Endothelial cell of umbilical vein (primary cell): ENCODE data around the gene KIAA0930. TPM values are rescaled to one million over a fixed set of nuclear protein-coding genes. Genes with fewer than 3 reads are reported as not detected.

Experiments used
- BruUV-seq: library from RNA; stranded (reverse); fragments of 400-500 nt; replicated peaks from 2 replicates; lab custom pipeline; 2021; lab: Mats Ljungman, UMichigan
- CTCF ChIA-PET: fragments of 300-600, 350-600 bp; sonication (Branson Sonifier 250); formaldehyde crosslinking; loops from one replicate; lab custom pipeline; 2021; ENCODE audit warnings: antibody characterized with exemption, inconsistent platforms; lab: Charles Lee
- POLR2A ChIA-PET: fragments of 300-600, 350-600 bp; sonication (Branson Sonifier 250); formaldehyde crosslinking; loops from one replicate; lab custom pipeline; 2021; ENCODE audit warnings: antibody characterized with exemption, inconsistent platforms; lab: Charles Lee
- DNase-seq: peaks from one replicate; pipeline ENCODE4 v3.0.0-alpha.2; 2011; ENCODE audit warnings: low read depth, low spot score
- FAIRE-seq: peaks from 2 replicates; lab custom pipeline; 2011; peaks lifted over from hg19 to GRCh38; lab: Jason Lieb, UNC
- H2AFZ ChIP-seq: 2 replicates; pipeline ENCODE4 v1.6.0; 2012; ENCODE audit warnings: low read depth, low read length, control low read depth, inconsistent platforms
- H3K27ac ChIP-seq: 2 replicates; pipeline ENCODE4 v1.5.1; 2011; ENCODE audit warnings: low read depth, mild to moderate bottlenecking, control low read depth, low read length, moderate library complexity; ENCODE audit not compliant: insufficient read depth
- H3K27me3 ChIP-seq, 2 experiments: 2 replicates each; pipeline versions ENCODE4 v1.6.0 to v1.6.1; 2011; ENCODE audit warnings: low read length in 2 of 2, mixed read lengths in 1 of 2; ENCODE audit not compliant: control insufficient read depth in 2 of 2, insufficient read depth in 2 of 2
- H3K36me3 ChIP-seq, 2 experiments: 2 replicates in 1 of 2; 3 replicates in 1 of 2; pipeline ENCODE4 v1.5.1; 2011; ENCODE audit warnings: low read length in 2 of 2, mild to moderate bottlenecking in 1 of 2, moderate library complexity in 1 of 2; ENCODE audit not compliant: control insufficient read depth in 2 of 2, insufficient read depth in 2 of 2; ENCODE audit errors: extremely low read depth in 1 of 2
- H3K4me1 ChIP-seq: 3 replicates; pipeline ENCODE4 v1.5.1; 2011; ENCODE audit warnings: mild to moderate bottlenecking, low read length; ENCODE audit not compliant: control insufficient read depth, insufficient read depth; ENCODE audit errors: extremely low read depth
- H3K4me2 ChIP-seq: 2 replicates; pipeline ENCODE4 v1.6.1; 2011; ENCODE audit warnings: low read length, control low read depth, mixed read lengths; ENCODE audit not compliant: insufficient read depth
- H3K4me3 ChIP-seq, 3 experiments: fragments of 200-600 bp in 1 of 3; sonication (generic), shearing (Covaris generic) in 1 of 3; replicated peaks in 1 of 3; 2 replicates each; pipeline ENCODE4 v1.5.1; 2011 to 2016; ENCODE audit warnings: control low read depth in 3 of 3, low read length in 3 of 3, mild to moderate bottlenecking in 2 of 3, inconsistent platforms in 1 of 3, low read depth in 1 of 3, moderate library complexity in 1 of 3; ENCODE audit not compliant: insufficient read depth in 1 of 3
- H3K79me2 ChIP-seq: 2 replicates; pipeline ENCODE4 v1.6.0; 2012; ENCODE audit warnings: low read length, inconsistent platforms; ENCODE audit not compliant: control insufficient read depth, insufficient read depth
- H3K9ac ChIP-seq: replicated peaks from 2 replicates; pipeline ENCODE3; 2011; ENCODE audit warnings: low read length, control low read depth; ENCODE audit not compliant: insufficient read depth; ENCODE audit errors: extremely low read depth
- H3K9me1 ChIP-seq: replicated peaks from 3 replicates; pipeline ENCODE4 v1.6.0; 2011; ENCODE audit warnings: mild to moderate bottlenecking, low read length; ENCODE audit not compliant: control insufficient read depth, insufficient read depth; ENCODE audit errors: extremely low read depth
- H3K9me3 ChIP-seq: replicated peaks from 2 replicates; pipeline ENCODE4 v1.5.1; 2012; ENCODE audit warnings: low read length, inconsistent platforms; ENCODE audit not compliant: control insufficient read depth, insufficient read depth
- H4K20me1 ChIP-seq: replicated peaks from 2 replicates; pipeline ENCODE3; 2011; ENCODE audit warnings: mild to moderate bottlenecking, low read length; ENCODE audit not compliant: control insufficient read depth, insufficient read depth; ENCODE audit errors: extremely low read depth
- CTCF ChIP-seq, 2 donors: IDR thresholded peaks; 1 replicate in 1 of 2; 2 replicates in 1 of 2; pipeline ENCODE4 v1.5.1; 2011; ENCODE audit warnings: low read length in 2 of 2, mild to moderate bottlenecking in 2 of 2, moderate library complexity in 2 of 2, control low read depth in 1 of 2, inconsistent platforms in 1 of 2, low read depth in 1 of 2; ENCODE audit not compliant: insufficient read depth in 1 of 2; ENCODE audit errors: extremely low read depth in 1 of 2
- EZH2 ChIP-seq: IDR thresholded peaks from 2 replicates; pipeline ENCODE4 v1.6.1; 2012; ENCODE audit warnings: borderline replicate concordance, low read depth, mild to moderate bottlenecking, moderate library complexity, low read length, inconsistent platforms; ENCODE audit not compliant: severe bottlenecking
- FOS ChIP-seq: IDR thresholded peaks from 2 replicates; pipeline ENCODE4 v1.6.1; 2011; ENCODE audit warnings: mild to moderate bottlenecking, low read length, moderate library complexity, borderline replicate concordance; ENCODE audit not compliant: insufficient read depth
- GATA2 ChIP-seq: IDR thresholded peaks from 2 replicates; pipeline ENCODE4 v1.7.0; 2011; ENCODE audit warnings: low read depth, mild to moderate bottlenecking, moderate library complexity, mixed read lengths, low read length; ENCODE audit not compliant: insufficient read length, insufficient read depth
- JUN ChIP-seq: IDR thresholded peaks from 2 replicates; pipeline ENCODE4 v1.6.1; 2011; ENCODE audit warnings: borderline replicate concordance, low read depth; ENCODE audit not compliant: insufficient read length, insufficient read depth
- MAX ChIP-seq: IDR thresholded peaks from 2 replicates; pipeline ENCODE4 v1.6.1; 2011; ENCODE audit not compliant: insufficient read depth, insufficient read length
- MYC ChIP-seq: IDR thresholded peaks from one replicate; pipeline ENCODE4 v1.6.1; 2011; ENCODE audit warnings: mild to moderate bottlenecking, low read depth, low read length
- POLR2A ChIP-seq: IDR thresholded peaks from 2 replicates; pipeline ENCODE4 v1.6.1; 2012; ENCODE audit warnings: low read depth, mild to moderate bottlenecking, control low read depth, low read length
- POLR2AphosphoS5 ChIP-seq: IDR thresholded peaks from 2 replicates; pipeline ENCODE4 v1.6.1; 2012; ENCODE audit warnings: low read depth, mild to moderate bottlenecking, control low read depth, low read length, moderate library complexity; ENCODE audit not compliant: insufficient read depth
- dilution Hi-C: fragments of 300-500 bp; cut with MboI; formaldehyde crosslinking; loops from one replicate; pipeline ENCODE4 v1.15.0; 2019; ENCODE audit warnings: low sequenced_read_pairs; ENCODE audit not compliant: extremely low pct_ligation_motif_present
- intact Hi-C: fragments of 100-400 bp; cut with micrococcal nuclease; formaldehyde crosslinking; loops from one replicate; pipeline ENCODE4 v1.10.0; 2022
- polyA plus RNA-seq, 4 experiments: library from polyadenylated mRNA; depleted of rRNA in 3 of 4; stranded (reverse) in 3 of 4; unstranded in 1 of 4; fragments of >200 nt; gene quantifications; 2 replicates each; pipeline versions ENCODE4 v1.2.1 to v1.2.3, GENCODE V29; 2011 to 2012; ENCODE audit warnings: missing spikeins in 1 of 4
- total RNA-seq: library from RNA; stranded (reverse); gene quantifications from 2 replicates; pipeline ENCODE4 v1.2.3, GENCODE V29; 2021

KIAA0930 gene
- total and polyA plus RNA-seq, 2 donors (not counting 3 experiments of a cell fraction or from before 2014, with no cell fraction given): 37.9 to 53.6 TPM

GRCh38 chr22:45210991-45211390 lies 29.7 kb downstream of the KIAA0930 start:
- Histone ChIP-seq H3K27ac (no peak overlapping the region), H3K9ac (no peak overlapping the region), H2AFZ (no peak overlapping the region), H3K9me3 (no peaks in the 10 kb centered on the region), H3K79me2 (no peaks in the 10 kb centered on the region), H3K36me3 (no peaks in the 10 kb centered on the region), H3K4me3 (no peak overlapping the region), H3K9me1 (no peaks in the 10 kb centered on the region), H4K20me1 (no peaks in the 10 kb centered on the region), H3K4me1 (peaks cover 12% of the 10 kb centered on the region), H3K4me2 (no peak overlapping the region), H3K27me3 (no peaks in the 10 kb centered on the region)
- ChIA-PET POLR2A (no interaction called here), CTCF (interaction anchor here (1.2 kb wide), 1 partner anchor 19 kb away, joined by 3 read pairs; no protein-coding TSS in a partner anchor)
- no TSS peak for BruUV-seq
- TF ChIP-seq JUN (no peak), FOS (no peak), EZH2 (no peak), MAX (no peak), GATA2 (no peak), MYC (no peak), POLR2AphosphoS5 (no peak), POLR2A (no peak)
- FAIRE-seq (no peak), DNase-seq (no peak)
- intact Hi-C loops (no loop called here), dilution Hi-C loops (no loop called here)

GRCh38 chr22:45210577-45210976 lies 30.1 kb downstream of the KIAA0930 start:
- H3K79me2 ChIP-seq: no peaks in the 10 kb centered on the region
- H3K36me3 ChIP-seq: no peaks in the 10 kb centered on the region
- H3K4me3 ChIP-seq: no peak overlapping the region
- FAIRE-seq (no peak), DNase-seq (no peak)
- H3K4me1 ChIP-seq: peaks cover 12% of the 10 kb centered on the region
- H3K9me3 ChIP-seq: no peaks in the 10 kb centered on the region
- ChIA-PET POLR2A (no interaction called here), CTCF (interaction anchor here (1.2 kb wide), 1 partner anchor 18 kb away, joined by 3 read pairs; no protein-coding TSS in a partner anchor)
- TF ChIP-seq EZH2 (no peak), POLR2A (no peak), MYC (no peak), CTCF (IDR thresholded peaks at IDR 0.05; ENCODE audit: extremely low read depth in 1 of 2, insufficient read depth in 1 of 2, low read depth in 1 of 2, low read length in 2 of 2) (no peak), POLR2AphosphoS5 (no peak), MAX (no peak), FOS (no peak), GATA2 (no peak), JUN (no peak)
- H3K9ac ChIP-seq: no peak overlapping the region
- no TSS peak for BruUV-seq
- no peaks in the 10 kb centered on the region for H4K20me1 ChIP-seq
- H3K4me2 ChIP-seq: no peak overlapping the region
- H2AFZ ChIP-seq: no peak overlapping the region
- no peaks in the 10 kb centered on the region for H3K9me1 ChIP-seq
- H3K27me3 ChIP-seq: no peaks in the 10 kb centered on the region
- intact Hi-C loops: no loop called here
- dilution Hi-C loops: no loop called here
- H3K27ac ChIP-seq: no peak overlapping the region
